Heart right ventricle (tissue), 16 donors: ENCODE data around the gene MAZ. TPM values are rescaled to one million over a fixed set of nuclear protein-coding genes. Genes with fewer than 3 reads are reported as not detected.

ENCODE experiments used
- ATAC-seq, 8 donors: fragments of 200-7000 bp; cut with Tn5 transposase; one replicate each; pipeline ENCODE4 v1.9.1; 2020; ENCODE audit warnings: mild to moderate bottlenecking in 8 of 8, moderate library complexity in 8 of 8, moderate number of reproducible peaks in 1 of 8
- DNase-seq, 2 donors: peaks; one replicate each; pipeline ENCODE4 v3.0.0-alpha.2; 2020
- H3K27ac ChIP-seq, 10 donors: fragments of 200-600 bp; sonication (generic) in 2 of 10; one replicate each; pipeline versions ENCODE4 v1.5.0 to v1.8.0; 2020 to 2022; ENCODE audit warnings: mild to moderate bottlenecking in 3 of 10
- H3K27me3 ChIP-seq, 7 donors: fragments of 200-600 bp; one replicate each; pipeline ENCODE4 v1.8.0; 2021 to 2022; ENCODE audit warnings: mild to moderate bottlenecking in 2 of 7
- H3K36me3 ChIP-seq, 9 donors: fragments of 200-600 bp; sonication (generic) in 1 of 9; one replicate each; pipeline versions ENCODE4 v1.5.0 to v1.8.0; 2020 to 2022; ENCODE audit warnings: mild to moderate bottlenecking in 2 of 9
- H3K4me1 ChIP-seq, 9 donors: fragments of 200-600 bp; sonication (generic) in 1 of 9; one replicate each; pipeline versions ENCODE4 v1.5.0 to v1.8.0; 2020 to 2022; ENCODE audit warnings: mild to moderate bottlenecking in 4 of 9
- H3K4me3 ChIP-seq, 10 donors: fragments of 200-600 bp; sonication (generic) in 2 of 10; one replicate each; pipeline versions ENCODE4 v1.5.0 to v1.8.0; 2020 to 2022; ENCODE audit warnings: mild to moderate bottlenecking in 7 of 10, moderate library complexity in 2 of 10
- H3K9me3 ChIP-seq, 11 donors: fragments of 200-600 bp in 10 of 11; sonication (generic) in 2 of 11; one replicate each; pipeline versions ENCODE4 v1.5.0 to v1.8.0; 2013 to 2022; ENCODE audit warnings: mild to moderate bottlenecking in 2 of 11, control low read depth in 1 of 11, moderate library complexity in 1 of 11
- WGBS, 2 donors: extraction: QIAGEN DNeasy Blood & Tissue Kit; methylation state at CpG; one replicate each; pipeline ENCODE4 v1.1.7; 2013; ENCODE audit warnings: inconsistent platforms in 1 of 2; 5-methylcytosine and 5-hydroxymethylcytosine counted together
- intact Hi-C, 10 donors: fragments of 100-400 bp; cut with DNase I; formaldehyde crosslinking; loops; one replicate each; pipeline versions ENCODE4 v1.11.1 to v1.14.2; 2022
- polyA plus RNA-seq, 2 donors: library from polyadenylated mRNA; stranded (reverse); fragments of 200-250 nt; gene quantifications; one replicate each; pipeline ENCODE4 v1.2.3, GENCODE V29; 2013
- total RNA-seq, 10 donors: library from RNA; stranded (reverse); fragmentation: NEBNext Ultra II Directional in 3 of 10; extraction: Animal tissue kit (Norgen Biotek cat#: 25700) in 3 of 10; gene quantifications; one replicate each; pipeline versions ENCODE4 v1.2.1 to v1.2.4, GENCODE V29; 2021 to 2023
- TF ChIP-seq, protein P1 (sequence below), 9 donors: fragments of 200-600 bp; sonication (generic) in 2 of 9; IDR thresholded peaks; one replicate each; pipeline versions ENCODE4 v1.5.0 to v1.8.0; 2021 to 2022; ENCODE audit warnings: antibody characterized with exemption in 9 of 9, mild to moderate bottlenecking in 5 of 9, moderate library complexity in 1 of 9
- donor health status: Arrhythmogenic right ventricular cardiomyopathy.
- donor health status: ischemic (EF 13 %, LVEDD 7.1; RV severe dilation, severe dysfunction).
- donor health status: healthy with polysubstance abuse.
- donor health status: DM: no; HTN: yes; CAD: no.
- donor health status: DM: no; HTN: no; CAD: no.
- donor health status: ischemic (EF 25% LVEDD 6.9; RV normal size, moderate dysfunction).
- donor health status: ischemic (EF 25% LVEDD 5.7; RV mildly dilated, moderate dysfunction).
- donor health status: healthy.
- donor health status: DM: yes; HTN: yes; CAD: no.
- donor health status: Ischemic cardiomyopathy.
- donor health status: ischemic (EF 35%, LVEDD 5.7; RV mildly dilated, moderate dysfunction).
- donor health status: nonischemic (EF 11% LVEDD 7.7; RV severe dilation, severe dysfunction).
- donor health status: DM: yes; HTN: yes; CAD: no.
- donor health status: PGD.
- donor health status: ischemic (EF 29% LVEDD 5.4; RV normal size, mild dysfunction).
- donor health status: nonischemic (EF 23%, LVEDD 6.1; RV moderate dilation, normal function).

The MAZ gene
- total and polyA plus RNA-seq, 12 donors, result 44.2 to 115 (median 66.3) TPM

DNA sequence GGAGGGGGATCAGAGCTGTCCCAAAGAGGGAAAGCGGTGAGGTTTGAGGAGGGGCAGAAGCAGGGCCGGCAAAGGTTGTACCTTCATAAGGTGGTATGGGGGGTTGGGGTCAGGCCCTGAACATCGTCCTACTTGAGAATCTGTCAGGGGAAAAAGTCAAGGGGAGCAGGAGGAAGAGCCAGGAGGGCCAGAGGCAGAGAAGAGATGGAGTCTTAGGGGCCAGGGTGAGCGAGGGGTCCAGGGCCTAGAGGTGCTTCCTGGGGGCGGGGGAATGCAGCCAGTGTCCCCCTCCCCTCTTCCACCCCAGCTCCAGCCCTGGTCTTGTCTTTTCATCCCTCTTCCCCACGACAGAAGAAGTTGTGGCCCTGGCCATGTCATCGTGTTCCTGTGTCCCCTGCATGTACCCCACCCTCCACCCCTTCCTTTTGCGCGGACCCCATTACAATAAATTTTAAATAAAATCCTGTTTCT is 4.4 kb downstream of the MAZ start:
- Histone ChIP-seq H3K27me3 (peaks cover 0 to 16% (median 0%) of the 10 kb centered on the region in 7 donors), H3K4me3 (peak overlapping the region in 6 of 10 donors; percentile 61 to 73 (median 66)), H3K27ac (peak overlapping the region in 9 of 10 donors; percentile 86 to 97 (median 92)), H3K9me3 (no peaks in the 10 kb centered on the region), H3K4me1 (peaks cover 32 to 80% (median 72%) of the 10 kb centered on the region in 9 donors), H3K36me3 (peaks cover 0 to 22% (median 14%) of the 10 kb centered on the region in 9 donors)
- TF ChIP-seq, protein P1, sequence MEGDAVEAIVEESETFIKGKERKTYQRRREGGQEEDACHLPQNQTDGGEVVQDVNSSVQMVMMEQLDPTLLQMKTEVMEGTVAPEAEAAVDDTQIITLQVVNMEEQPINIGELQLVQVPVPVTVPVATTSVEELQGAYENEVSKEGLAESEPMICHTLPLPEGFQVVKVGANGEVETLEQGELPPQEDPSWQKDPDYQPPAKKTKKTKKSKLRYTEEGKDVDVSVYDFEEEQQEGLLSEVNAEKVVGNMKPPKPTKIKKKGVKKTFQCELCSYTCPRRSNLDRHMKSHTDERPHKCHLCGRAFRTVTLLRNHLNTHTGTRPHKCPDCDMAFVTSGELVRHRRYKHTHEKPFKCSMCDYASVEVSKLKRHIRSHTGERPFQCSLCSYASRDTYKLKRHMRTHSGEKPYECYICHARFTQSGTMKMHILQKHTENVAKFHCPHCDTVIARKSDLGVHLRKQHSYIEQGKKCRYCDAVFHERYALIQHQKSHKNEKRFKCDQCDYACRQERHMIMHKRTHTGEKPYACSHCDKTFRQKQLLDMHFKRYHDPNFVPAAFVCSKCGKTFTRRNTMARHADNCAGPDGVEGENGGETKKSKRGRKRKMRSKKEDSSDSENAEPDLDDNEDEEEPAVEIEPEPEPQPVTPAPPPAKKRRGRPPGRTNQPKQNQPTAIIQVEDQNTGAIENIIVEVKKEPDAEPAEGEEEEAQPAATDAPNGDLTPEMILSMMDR (IDR thresholded peaks at IDR 0.05), result no peak
- 17 to 23% methylated on average over 9 of the region's 9 CpGs for WGBS, 2 donors
- DNase-seq (no peak), ATAC-seq (no peak)
- intact Hi-C loops, result loop anchor here in 5 of 10 donors (5.0 to 10.0 kb wide), 5 partner anchors 37 to 844 kb away; partner anchors contain the start of genes FBRS (in 1 of the 5), HIRIP3 (in 1 of the 5), INO80E (in 1 of the 5) and PRR14 (in 1 of the 5)

GRCh38 chr16:29811170-29811895 is 5.0 kb downstream of the MAZ start:
- H3K4me1 ChIP-seq, result peaks cover 32 to 81% (median 72%) of the 10 kb centered on the region in 9 donors
- peaks cover 0 to 22% (median 14%) of the 10 kb centered on the region in 9 donors for H3K36me3 ChIP-seq
- H3K27me3 ChIP-seq, result peaks cover 0 to 16% (median 0%) of the 10 kb centered on the region in 7 donors
- intact Hi-C loops, result loop anchor here in 5 of 10 donors (5.0 to 10.0 kb wide), 5 partner anchors 36 to 843 kb away; partner anchors contain the start of genes FBRS (in 1 of the 5), HIRIP3 (in 1 of the 5), INO80E (in 1 of the 5) and PRR14 (in 1 of the 5)
- DNase-seq (peak; percentile 96 to 97), ATAC-seq (peak; percentile 69 to 84 (median 76))
- 0 to 1% methylated on average over 31 of the region's 31 CpGs for WGBS, 2 donors
- peak overlapping the region; percentile 36 to 73 (median 64) for H3K4me3 ChIP-seq
- no peaks in the 10 kb centered on the region for H3K9me3 ChIP-seq
- peak overlapping the region; percentile 86 to 97 (median 91) for H3K27ac ChIP-seq
- TF ChIP-seq, protein P1 (IDR thresholded peaks at IDR 0.05), result peak in 1 of 9 donors; percentile 14

GRCh38 chr16:29811896-29812665 is 5.8 kb downstream of the MAZ start, which contains the start of gene PRRT2:
TSS of gene PRRT2 (plus strand) at chr16:29812193. CDS start at chr16:29813055, 862 bp downstream.
- WGBS, 2 donors, result 3 to 4% methylated on average over 64 to 69 of the region's 69 CpGs
- intact Hi-C loops, result loop anchor here in 5 of 10 donors (5.0 to 10.0 kb wide), 5 partner anchors 35 to 843 kb away; partner anchors contain the start of genes FBRS (in 1 of the 5), HIRIP3 (in 1 of the 5), INO80E (in 1 of the 5) and PRR14 (in 1 of the 5)
- peak in 3 of 8 donors; percentile 1 to 5 (median 3) for ATAC-seq
- Histone ChIP-seq H3K4me3 (peak within 1 kb of the TSS; percentile 36 to 73 (median 64)), H3K9me3 (no peaks in the 10 kb centered on the region), H3K36me3 (peaks cover 0 to 22% (median 14%) of the 10 kb centered on the region in 9 donors), H3K4me1 (peaks cover 32 to 86% (median 76%) of the 10 kb centered on the region in 9 donors), H3K27me3 (peaks cover 0 to 16% (median 0%) of the 10 kb centered on the region in 7 donors), H3K27ac (peak within 1 kb of the TSS; percentile 86 to 97 (median 91))
- DNase-seq, result peak; percentile 68 to 77
- TF ChIP-seq, protein P1 (IDR thresholded peaks at IDR 0.05), result no peak
